HG02885 (cell line): Measurements from ENCODE around the gene GBP2.

Experiments
- ATAC-seq: cut with Tn5 transposase; IDR thresholded peaks from one replicate; pipeline ENCODE4 v1.9.1; 2021; ENCODE audit warnings: mild to moderate bottlenecking; ENCODE audit not compliant: unreplicated experiment, poor library complexity

The GBP2 gene

DNA sequence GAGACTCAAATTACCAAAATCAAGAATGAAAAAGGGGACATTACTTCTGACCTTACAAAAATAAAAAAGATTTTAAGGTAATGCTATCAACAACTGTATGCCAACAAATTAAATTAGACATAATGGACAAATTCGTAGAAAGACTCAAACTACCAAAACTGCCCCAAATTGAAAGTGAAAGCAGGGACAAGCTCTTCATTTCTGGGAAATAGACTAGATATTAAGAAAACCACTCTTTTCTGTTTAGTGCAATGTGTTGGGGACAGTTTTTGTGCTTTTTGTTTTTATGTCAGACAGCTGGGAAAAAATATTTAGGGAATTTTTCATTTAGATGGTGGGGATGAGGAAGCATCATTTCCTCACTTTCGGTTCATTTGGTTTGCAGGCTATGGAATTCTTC lies 56.0 kb downstream of the GBP2 start:
- no peak for ATAC-seq

DNA sequence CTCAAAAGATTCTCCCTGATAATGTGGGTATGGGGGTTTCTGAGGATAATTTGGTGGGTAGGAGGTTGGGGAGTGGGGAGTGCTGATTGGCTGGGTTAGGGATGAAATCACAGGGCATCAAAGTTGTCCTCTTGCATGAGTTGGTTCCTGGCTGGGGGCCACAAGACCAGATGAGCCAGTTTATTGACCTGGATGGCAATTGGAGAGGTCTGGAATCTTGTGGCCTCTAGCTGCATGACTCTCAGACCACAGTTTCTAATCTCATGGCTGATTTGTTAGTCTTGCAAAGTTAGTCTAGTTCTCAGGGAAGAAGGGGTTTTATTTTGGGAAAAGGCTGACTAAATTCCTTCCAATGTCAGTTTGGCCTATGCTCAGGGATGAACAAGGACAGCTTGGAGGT lies 57.6 kb downstream of the GBP2 start:
- no peak for ATAC-seq

DNA sequence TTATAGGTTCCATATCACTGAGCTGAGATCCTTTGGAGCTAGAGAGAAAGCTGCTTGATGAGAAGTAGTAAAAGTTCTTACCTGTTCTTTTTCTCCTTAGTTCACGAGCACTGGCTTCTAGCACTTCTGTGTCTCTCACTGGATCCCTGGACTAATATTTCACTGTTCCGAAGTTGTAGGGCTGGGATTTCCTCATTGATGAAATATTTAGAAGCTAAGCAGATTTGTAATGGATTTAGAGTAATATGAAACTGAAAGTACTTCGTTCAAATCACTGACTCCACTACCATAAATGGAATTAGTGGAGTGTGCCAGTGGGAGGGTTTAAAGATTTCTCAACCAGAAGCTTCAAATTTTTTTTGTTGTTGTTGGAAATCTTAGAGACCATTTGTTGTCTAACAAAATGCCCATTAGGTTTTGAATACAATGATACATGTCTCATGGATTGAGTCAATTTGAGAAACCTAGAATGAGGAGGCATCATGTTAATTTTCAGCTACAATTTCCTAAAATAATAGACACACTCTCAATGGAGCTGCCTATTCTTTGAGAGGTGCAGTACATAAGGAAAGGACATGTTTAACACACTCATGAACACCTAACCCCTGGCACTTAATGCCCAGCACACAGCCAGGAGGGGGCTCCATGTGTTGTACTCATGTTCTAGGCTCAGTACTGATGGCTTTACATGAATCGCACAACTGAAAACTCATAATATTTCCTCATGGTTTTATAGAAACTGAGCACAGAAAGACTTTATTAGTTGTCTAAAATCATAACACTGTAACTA lies 60.6 kb downstream of the GBP2 start, which contains the start of gene GBP1:
TSS of gene GBP1 (minus strand) at position 130 of the 790 bp plus-strand sequence. CDS start 1,974 bp downstream, outside the sequence.
- peak; percentile 73 for ATAC-seq

DNA sequence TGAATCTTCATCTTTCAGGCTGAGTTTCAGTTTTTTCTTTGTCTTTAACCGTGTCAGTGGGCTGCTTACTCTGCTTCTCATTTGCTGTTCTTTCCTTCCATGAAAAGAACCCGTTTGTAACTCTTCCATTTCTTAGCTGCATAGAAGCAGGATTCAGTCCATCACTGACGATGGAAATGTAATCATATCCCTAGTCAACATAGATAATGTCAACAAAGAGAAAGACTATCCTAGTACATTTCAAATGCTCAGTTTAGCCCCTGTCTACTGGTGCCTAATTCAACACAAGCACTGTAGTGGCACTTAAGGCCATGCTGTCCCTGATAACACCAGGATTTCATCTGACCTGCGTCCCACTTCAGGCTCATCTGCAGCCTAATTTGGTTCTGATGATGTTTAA lies 61.3 kb downstream of the GBP2 start:
- peak; percentile 60 for ATAC-seq

DNA sequence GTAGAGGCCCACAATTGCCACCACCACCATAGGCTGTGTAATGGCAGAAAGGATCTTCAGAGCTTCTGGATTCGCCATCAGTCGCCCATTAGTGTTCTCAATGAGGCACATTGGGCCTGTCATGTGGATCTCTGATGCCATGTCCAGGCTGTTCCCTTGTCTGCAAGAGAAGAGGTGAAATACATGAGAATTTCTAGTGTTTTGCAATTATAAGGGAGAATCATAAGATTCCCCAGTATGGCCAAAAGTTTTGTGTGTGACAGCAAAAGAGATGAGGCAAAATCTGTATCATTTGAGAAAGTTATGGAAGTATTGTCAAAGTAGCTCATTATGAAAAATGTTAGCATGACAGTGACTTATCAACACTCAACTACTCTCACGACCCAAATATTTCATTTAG lies 62.8 kb downstream of the GBP2 start:
- ATAC-seq = no peak

DNA sequence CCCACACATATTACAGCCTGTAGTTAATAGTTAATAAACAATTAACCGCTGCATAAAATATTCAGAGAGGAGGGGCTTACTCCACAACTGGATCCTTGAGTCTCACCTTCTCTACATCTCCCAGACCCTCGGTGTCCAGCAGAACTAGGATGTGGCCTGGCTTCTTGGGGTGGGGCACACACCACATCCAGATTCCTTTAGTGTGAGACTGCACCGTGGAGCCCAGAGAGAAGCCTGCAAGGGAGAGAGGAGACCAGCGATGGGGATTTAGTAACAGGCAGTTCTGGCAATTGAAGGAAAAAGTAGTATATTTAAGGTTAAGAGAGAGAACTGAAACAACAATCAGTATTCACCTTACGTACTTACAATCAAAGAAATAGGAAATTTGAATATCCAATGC lies 65.8 kb downstream of the GBP2 start:
- ATAC-seq = no peak
